GM12892 (cell line): ENCODE results near the gene CHRNA1.

Experiments used
- DNase-seq: peaks from one replicate; pipeline ENCODE4 v3.0.0; 2011; ENCODE audit not compliant: insufficient read length
- FAIRE-seq: peaks from 2 replicates; lab custom pipeline; 2011; peaks lifted over from hg19 to GRCh38; lab: Jason Lieb, UNC
- POLR2A ChIP-seq: IDR thresholded peaks from 2 replicates; pipeline ENCODE4 v1.6.1; 2011; ENCODE audit warnings: low read depth, low read length, control low read depth
- POLR2AphosphoS5 ChIP-seq: IDR thresholded peaks from 2 replicates; pipeline ENCODE4 v1.6.1; 2011; ENCODE audit warnings: low read depth, low read length, control low read depth
- TAF1 ChIP-seq: IDR thresholded peaks from 2 replicates; pipeline ENCODE4 v1.6.1; 2011; ENCODE audit warnings: low read depth, mild to moderate bottlenecking, control low read depth, low read length, borderline replicate concordance

Gene CHRNA1

DNA sequence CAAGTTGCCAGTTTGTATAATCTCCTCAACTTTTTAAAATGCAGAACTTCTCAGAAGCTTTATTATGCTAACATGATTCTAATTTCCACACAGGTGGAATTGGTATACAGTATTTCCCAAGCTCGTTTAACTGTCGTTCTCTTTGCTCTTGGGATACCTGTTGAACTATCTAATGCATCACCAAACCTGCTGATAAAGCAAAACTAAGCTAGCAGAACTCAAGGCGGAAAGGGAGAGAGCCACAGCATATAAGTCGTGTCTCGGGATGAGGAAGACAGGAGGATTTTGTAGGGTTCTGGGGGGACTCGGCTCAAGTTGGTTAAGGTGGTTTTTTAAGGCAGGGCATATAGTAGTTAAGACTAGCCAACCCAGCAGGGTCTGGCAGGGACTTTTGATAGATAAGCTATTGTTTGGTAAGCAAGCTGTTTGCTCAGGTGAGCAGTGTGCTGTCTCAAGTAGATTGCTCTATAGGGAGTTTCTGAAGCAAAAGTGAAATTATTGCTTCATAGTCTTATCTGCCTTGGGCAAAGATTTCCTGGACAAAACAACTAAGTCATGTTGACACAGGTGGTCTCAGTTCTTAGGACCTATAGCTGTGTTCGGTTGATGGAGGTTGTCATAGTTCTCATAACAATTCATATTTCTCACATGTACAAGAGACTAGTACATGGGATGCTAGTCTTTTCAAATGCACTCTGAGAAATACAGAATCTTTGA lies 28.2 kb upstream of the CHRNA1 start:
- DNase-seq, result no peak
- FAIRE-seq, result no peak

DNA sequence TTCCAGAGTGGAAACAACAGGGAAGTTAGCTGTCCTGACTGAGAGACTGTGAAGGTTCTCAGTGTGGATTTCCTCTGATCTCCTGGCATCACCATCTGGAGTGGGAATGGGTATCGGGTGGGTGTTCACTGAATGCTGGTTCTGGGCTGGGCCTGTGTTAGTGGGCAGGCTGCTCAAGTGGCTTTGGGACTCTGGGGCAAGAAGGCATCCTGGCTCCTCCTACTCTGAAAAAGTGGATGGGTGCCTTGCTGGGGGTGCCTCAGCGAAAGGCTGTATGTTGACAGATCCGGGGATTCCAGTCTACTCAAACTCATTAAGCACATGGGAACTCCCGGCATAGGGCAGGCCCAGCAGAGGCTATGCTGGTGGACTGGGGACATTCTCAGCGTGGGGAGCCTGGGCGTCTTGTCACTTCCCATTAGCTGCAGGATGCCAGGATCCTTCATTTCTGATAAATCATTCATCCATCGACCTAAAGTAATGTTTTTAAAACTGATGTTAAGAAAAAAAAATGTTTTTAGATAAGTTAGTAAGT lies 27.5 kb upstream of the CHRNA1 start:
- TF ChIP-seq POLR2AphosphoS5, result no peak
- no peak for TF ChIP-seq POLR2A
- no peak for TF ChIP-seq TAF1
- no peak for FAIRE-seq
- no peak for DNase-seq

More for the DNA sequence above, 28.2 kb upstream of the CHRNA1 start:
- no peak for TF ChIP-seq POLR2A
- TF ChIP-seq TAF1, result no peak
- no peak for TF ChIP-seq POLR2AphosphoS5

DNA sequence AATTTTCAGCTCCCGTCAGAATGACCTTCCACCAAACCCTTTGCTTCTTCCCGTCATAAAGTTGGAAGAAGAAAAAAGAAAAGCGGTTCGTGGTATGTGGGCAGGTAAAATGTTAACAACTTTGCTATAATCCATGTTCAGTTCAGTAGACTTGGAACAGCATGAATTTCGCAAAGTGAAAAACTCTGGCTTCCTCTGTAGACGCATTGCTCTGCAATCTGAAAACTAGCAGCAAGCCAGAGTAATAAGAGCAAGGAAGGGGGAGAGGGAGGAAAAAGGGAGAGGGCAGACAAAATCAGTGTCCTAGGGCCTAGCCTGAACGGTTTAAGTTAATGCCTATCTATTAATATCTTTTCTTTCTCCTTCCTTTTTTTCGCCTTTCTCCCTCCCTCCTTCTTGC lies 26.7 kb upstream of the CHRNA1 start:
- DNase-seq, result no peak
- no peak for FAIRE-seq
- TF ChIP-seq POLR2AphosphoS5 (no peak), TAF1 (no peak), POLR2A (no peak)

DNA sequence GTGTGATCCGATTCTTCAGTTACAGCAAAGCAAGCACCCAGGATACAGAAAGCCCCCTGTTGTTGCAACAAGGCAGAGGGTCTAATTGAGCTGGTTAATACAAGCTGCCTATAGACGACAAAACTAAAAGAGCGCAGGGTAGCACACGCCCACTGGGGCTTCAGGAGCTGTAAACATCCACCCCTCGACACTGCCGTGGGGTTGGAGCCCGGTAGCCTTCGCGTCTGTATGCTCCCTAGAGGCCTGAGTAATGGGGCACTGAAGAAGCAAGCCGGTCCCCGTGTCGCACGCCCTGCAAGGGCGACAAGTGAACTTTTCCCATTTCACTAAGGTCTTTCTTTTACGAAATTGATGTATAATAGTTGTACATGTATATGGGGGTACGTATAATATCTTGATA lies 24.7 kb upstream of the CHRNA1 start:
- DNase-seq (no peak), FAIRE-seq (no peak)
- TF ChIP-seq POLR2A (no peak), TAF1 (no peak), POLR2AphosphoS5 (no peak)

DNA sequence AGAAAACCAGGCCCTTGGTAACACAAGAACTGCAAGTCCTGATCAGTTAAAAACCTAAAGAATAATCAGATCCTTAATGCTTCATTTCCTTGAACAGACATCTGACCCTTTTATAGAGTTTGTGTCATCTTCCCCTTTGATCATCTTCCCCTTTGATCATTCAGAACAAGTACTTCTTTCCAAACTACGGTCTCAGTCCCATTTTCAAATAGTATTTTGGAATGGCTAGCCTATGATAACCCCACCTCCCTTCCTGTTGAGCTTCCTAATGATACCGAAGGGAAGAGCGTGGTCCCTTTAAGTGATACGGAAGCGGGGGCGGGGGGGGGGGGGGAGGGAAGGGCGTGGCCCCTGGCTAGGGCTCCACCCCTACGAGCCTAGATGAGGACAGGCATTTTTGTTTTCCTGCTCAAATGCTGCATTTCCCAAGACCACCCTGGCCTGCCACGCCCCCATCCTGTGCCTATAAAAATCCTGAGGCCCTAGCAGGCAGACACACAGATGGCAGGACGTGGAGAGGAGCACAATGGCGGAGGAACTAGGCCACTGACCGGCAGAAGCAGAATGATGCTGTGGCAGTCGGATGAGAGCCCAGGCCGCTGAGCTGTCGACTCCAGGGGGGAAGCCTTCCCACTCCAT lies 24.1 kb upstream of the CHRNA1 start:
- FAIRE-seq (no peak), DNase-seq (no peak)
- TF ChIP-seq POLR2A (no peak), POLR2AphosphoS5 (no peak), TAF1 (no peak)

DNA sequence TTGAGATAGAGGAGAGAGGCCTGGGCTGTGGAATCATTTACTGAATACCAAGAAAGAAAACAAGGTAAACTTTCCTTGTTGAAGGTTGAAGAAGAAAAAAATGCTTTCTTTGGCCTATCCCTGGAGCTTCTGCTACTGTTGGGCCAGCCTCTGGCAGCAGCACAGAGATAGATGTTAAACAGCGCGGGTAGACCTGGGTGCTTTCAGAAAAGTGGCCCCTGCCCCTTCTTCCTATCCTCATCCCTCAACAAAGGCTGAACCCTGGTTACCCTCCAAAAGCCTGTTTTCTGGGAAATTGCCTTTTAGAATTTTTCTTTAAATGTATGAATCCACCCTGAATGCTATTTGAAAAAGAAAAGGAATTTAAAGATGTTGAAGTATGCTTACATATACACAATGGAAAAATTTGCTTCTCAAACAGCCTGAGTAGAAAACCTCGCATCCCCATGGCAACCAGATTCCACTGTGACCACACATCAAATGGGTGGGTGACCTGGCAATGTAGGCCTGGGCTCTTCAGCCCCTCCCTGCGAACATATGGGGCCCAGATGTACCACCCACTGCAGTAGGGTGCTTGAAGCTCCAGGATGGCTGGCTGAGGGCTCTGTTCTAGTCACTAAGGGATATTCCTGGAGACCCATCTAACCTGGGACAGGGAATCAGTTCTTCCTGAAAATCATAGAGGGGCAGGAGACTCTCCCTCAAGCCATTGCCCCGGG lies 23.4 kb upstream of the CHRNA1 start:
- TF ChIP-seq POLR2A (no peak), TAF1 (no peak), POLR2AphosphoS5 (no peak)
- DNase-seq (no peak), FAIRE-seq (no peak)

DNA sequence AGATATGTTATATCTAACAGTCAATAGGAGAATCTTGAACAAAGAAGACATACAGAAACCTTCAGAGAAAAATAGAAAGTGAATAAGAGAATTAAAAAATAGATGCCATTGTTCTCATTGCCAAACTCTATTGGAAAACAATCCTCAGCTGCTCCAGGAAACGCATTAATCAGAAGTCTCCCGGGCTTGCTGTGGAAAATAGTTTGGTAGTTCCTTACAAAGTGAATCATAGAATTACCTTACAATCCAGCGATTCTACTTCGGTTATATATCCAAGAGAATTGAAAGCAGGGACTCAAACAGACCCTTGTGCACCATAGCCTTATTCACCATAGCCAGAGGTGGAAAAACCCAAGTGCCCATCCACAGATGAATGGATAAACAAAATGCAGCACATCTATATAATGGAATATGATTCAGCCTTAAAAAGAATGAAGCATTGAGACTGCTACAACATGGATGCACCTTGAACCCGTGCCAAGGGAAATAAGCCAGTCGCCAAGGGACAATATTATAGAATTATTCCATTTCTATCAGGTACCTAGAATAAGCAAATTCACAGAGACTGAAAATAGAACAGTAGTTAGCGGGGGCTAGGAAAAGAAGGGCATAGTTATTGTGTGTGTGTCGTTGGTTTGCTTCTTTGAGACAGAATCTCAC lies 21.9 kb upstream of the CHRNA1 start:
- no peak for DNase-seq
- no peak for TF ChIP-seq TAF1
- TF ChIP-seq POLR2AphosphoS5, result no peak
- TF ChIP-seq POLR2A, result no peak
- no peak for FAIRE-seq

DNA sequence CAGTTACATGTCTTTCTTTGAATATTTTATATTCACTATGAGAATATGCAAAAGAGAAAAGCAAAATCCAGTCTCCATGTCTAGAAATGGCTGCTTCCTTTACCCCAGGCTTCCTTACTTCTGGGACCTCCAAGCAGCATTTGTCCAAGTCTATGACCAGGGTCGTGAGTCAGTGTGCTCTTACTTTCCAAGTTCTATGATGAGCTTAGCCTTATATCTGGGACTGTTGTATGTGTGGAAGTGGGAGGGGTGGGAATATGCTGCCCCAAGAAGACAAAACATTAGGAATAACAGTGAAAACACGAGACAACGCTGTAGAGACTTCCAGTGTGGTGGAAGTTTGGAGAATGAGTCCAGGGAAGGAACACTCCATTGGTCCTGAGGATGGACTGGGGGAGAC lies 21.2 kb upstream of the CHRNA1 start:
- no peak for TF ChIP-seq TAF1
- no peak for TF ChIP-seq POLR2AphosphoS5
- TF ChIP-seq POLR2A, result no peak
- no peak for FAIRE-seq
- DNase-seq, result no peak

DNA sequence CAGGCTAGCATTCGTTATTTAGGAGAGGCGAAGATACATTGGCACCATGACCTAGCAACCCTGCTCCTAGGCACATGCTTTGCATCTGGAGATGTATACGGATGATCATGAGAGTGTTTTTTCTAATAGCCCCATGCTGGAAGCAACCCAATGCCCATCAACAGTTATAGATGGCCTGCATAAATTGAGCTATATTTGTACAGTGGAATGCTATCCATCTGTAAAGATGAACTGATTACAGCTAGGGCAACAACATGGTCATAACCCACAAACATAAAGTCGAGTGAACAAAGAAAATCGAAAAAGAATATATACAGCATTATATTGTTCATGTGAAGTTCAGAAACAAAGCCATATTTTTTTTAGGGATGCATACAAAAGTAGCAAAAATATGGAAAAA lies 20.6 kb upstream of the CHRNA1 start:
- TF ChIP-seq POLR2AphosphoS5 (no peak), POLR2A (no peak)
- FAIRE-seq (no peak), DNase-seq (no peak)

DNA sequence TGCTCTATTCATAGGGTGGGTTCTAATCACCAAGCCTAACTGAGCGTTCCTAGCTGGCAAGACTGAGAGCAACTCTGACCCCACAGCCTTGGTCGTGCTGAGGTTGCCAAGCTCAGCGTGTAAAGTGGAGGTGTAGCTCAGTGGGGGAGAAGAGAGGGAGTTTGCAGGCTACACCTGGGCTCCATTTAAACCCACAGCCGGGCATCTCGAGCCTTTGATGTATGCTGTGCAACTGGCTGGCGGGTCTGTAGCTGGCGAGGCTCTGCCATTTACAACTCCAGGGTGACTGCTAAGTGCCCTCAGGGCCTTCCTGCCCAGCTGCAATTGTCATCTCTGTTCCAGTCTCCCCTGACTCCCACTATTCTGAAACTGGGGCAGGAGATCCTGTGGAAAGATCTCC lies 20.0 kb upstream of the CHRNA1 start:
- DNase-seq, result no peak
- no peak for FAIRE-seq
- TF ChIP-seq TAF1 (no peak), POLR2A (no peak), POLR2AphosphoS5 (no peak)

DNA sequence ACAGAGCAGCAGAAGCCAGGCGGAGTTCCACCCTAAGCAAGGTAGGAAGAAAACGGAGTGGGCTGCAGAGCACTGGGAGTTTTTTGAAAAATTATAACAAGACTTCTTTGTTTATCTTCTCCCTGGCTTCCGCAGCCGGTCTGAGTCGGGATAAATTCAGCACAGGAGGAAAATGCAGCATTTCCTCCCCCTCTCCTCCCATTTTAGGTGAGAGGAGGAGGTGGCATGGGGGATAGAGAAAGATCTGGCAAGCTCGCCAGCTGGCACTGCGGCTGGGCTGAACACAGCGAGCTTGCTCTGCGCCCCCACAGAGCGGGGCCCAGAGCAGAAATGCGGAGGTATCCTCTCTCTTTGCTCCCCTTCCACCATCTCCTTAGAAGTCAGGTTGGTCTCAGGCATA lies 17.7 kb upstream of the CHRNA1 start:
- no peak for DNase-seq
- no peak for FAIRE-seq
- no peak for TF ChIP-seq TAF1
- no peak for TF ChIP-seq POLR2A
- no peak for TF ChIP-seq POLR2AphosphoS5
